Measurements from ENCODE around the gene ACSL4.

Gene ACSL4

GRCh38 chrX:109596015-109596414, 137.0 kb downstream of the ACSL4 start:
- no peak for DNase-seq (ENCODE audit: low read depth)

Data from stimulated activated CD8-positive, alpha-beta memory T cell treated with anti-CD3 and anti-CD28 coated beads, Interleukin-15, amount 100 ng/mL, for 24 hours (primary cell).